ENCODE results near the gene SETBP1.

DNA sequence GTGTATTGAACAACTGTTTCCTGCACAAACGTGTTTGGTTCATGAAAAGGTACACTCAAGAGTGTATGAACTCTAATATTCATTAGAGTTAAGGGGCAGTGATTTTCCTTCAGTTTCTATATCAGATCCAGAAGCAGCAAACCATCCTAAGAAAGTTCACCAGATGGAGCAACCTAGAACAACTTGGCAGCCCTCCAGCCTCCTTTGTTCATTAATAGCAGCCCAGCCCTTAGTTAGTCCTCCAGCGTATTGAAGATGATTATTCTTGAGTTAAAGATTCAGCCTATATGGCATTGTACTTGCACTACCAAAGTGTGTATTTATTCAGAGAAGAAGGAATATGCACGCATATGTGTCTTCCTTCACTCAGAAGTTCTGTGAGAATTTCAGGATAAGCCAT is 365.5 kb downstream of the SETBP1 start:
- TF ChIP-seq POLR2AphosphoS5 (IDR thresholded peaks at IDR 0.05; ENCODE audit: borderline replicate concordance, low read depth, low read length) (no peak), EZH2 (IDR thresholded peaks at IDR 0.05) (no peak), FOXP2 (optimal IDR thresholded peaks at IDR 0.05; ENCODE audit: control extremely low read depth, extremely low read length, insufficient read depth) (no peak)

Measured in SK-N-MC (cell line).